ENCODE results near the gene IKBKE.

The IKBKE gene

GRCh38 chr1:206469933-206470691 lies at the start of gene IKBKE:
TSS of gene IKBKE (plus strand) at chr1:206470476. CDS start at chr1:206473228, 2,752 bp downstream.
- DNase-seq (ENCODE audit: low spot score), result peak; percentile 82

GRCh38 chr1:206421616-206422340 lies 48.5 kb upstream of the IKBKE start:
- no peak for DNase-seq (ENCODE audit: low spot score)

- no peak for DNase-seq (ENCODE audit: low spot score)
These were observed 47.8 kb upstream of the IKBKE start for GRCh38 chr1:206422525-206422924.

GRCh38 chr1:206427291-206427690 lies 43.0 kb upstream of the IKBKE start:
- DNase-seq (ENCODE audit: low spot score), result no peak

- no peak for DNase-seq (ENCODE audit: low spot score)
These were observed 40.9 kb upstream of the IKBKE start for GRCh38 chr1:206429421-206429820.

GRCh38 chr1:206430031-206430983 lies 40.0 kb upstream of the IKBKE start:
- DNase-seq (ENCODE audit: low spot score), result no peak

GRCh38 chr1:206435445-206435844 lies 34.8 kb upstream of the IKBKE start:
- no peak for DNase-seq (ENCODE audit: low spot score)

GRCh38 chr1:206438554-206438953 lies 31.7 kb upstream of the IKBKE start:
- no peak for DNase-seq (ENCODE audit: low spot score)

GRCh38 chr1:206439205-206439604 lies 31.1 kb upstream of the IKBKE start:
- DNase-seq (ENCODE audit: low spot score), result no peak

- DNase-seq (ENCODE audit: low spot score), result no peak
These were observed 28.8 kb upstream of the IKBKE start for GRCh38 chr1:206441336-206441967.

- no peak for DNase-seq (ENCODE audit: low spot score)
These were observed 28.2 kb upstream of the IKBKE start for GRCh38 chr1:206442101-206442500.

GRCh38 chr1:206445116-206445515 lies 25.2 kb upstream of the IKBKE start:
- DNase-seq (ENCODE audit: low spot score), result no peak

- DNase-seq (ENCODE audit: low spot score), result no peak
These were observed 24.3 kb upstream of the IKBKE start for GRCh38 chr1:206445911-206446356.

- DNase-seq (ENCODE audit: low spot score), result no peak
These were observed 23.4 kb upstream of the IKBKE start for GRCh38 chr1:206446688-206447421.

- DNase-seq (ENCODE audit: low spot score), result no peak
These were observed 22.9 kb upstream of the IKBKE start for GRCh38 chr1:206447422-206447765.

- no peak for DNase-seq (ENCODE audit: low spot score)
These were observed 22.5 kb upstream of the IKBKE start for GRCh38 chr1:206447792-206448191.

- DNase-seq (ENCODE audit: low spot score), result no peak
These were observed 21.8 kb upstream of the IKBKE start for GRCh38 chr1:206448471-206448870.

GRCh38 chr1:206449565-206449964 lies 20.7 kb upstream of the IKBKE start:
- DNase-seq (ENCODE audit: low spot score), result no peak

- DNase-seq (ENCODE audit: low spot score), result no peak
These were observed 20.0 kb upstream of the IKBKE start for GRCh38 chr1:206450281-206450680.

GRCh38 chr1:206451134-206451686 lies 19.1 kb upstream of the IKBKE start:
- no peak for DNase-seq (ENCODE audit: low spot score)

- DNase-seq (ENCODE audit: low spot score), result no peak
These were observed 17.2 kb upstream of the IKBKE start for GRCh38 chr1:206453111-206453510.

Data from HuH-7.5 (cell line).